HepG2 (cell line): ENCODE data around the gene EGR4. TPM values are rescaled to one million over a fixed set of nuclear protein-coding genes. Genes with fewer than 3 reads are reported as not detected.

ENCODE experiments used
- ATAC-seq: fragments of 200-7000 bp; cut with Tn5 transposase; 3 replicates; pipeline ENCODE4 v1.9.1; 2020; ENCODE audit warnings: mild to moderate bottlenecking, moderate library complexity
- BruUV-seq: library from RNA; stranded (reverse); fragments of 400-500 nt; replicated peaks from 2 replicates; lab custom pipeline; 2021; lab: Mats Ljungman, UMichigan
- CTCF ChIA-PET: fragments of 300-600 bp; formaldehyde crosslinking; extraction: SDS; loops from one replicate; lab custom pipeline; 2021; ENCODE audit warnings: low total read pairs, inconsistent platforms, low intra/inter-chr PET ratio; lab: Yijun Ruan, JAX
- POLR2A ChIA-PET: fragments of 350-600 bp; sonication (Branson Sonifier 250); formaldehyde crosslinking; loops from one replicate; lab custom pipeline; 2020; ENCODE audit warnings: antibody characterized with exemption, inconsistent platforms; lab: Yijun Ruan, JAX
- DNase-seq: peaks from one replicate; pipeline ENCODE4 v3.0.0-alpha.2; 2015; ENCODE audit warnings: low spot score
- FAIRE-seq: peaks from 3 replicates; lab custom pipeline; 2011; peaks lifted over from hg19 to GRCh38; lab: Jason Lieb, UNC
- H2AFZ ChIP-seq: one replicate; pipeline ENCODE4 v1.6.1; 2011; ENCODE audit warnings: low read length, inconsistent platforms
- H3K27ac ChIP-seq: fragments of 300-600 bp; 3 replicates; pipeline ENCODE4 v1.8.0; 2011; ENCODE audit warnings: mixed run types, mild to moderate bottlenecking, mixed read lengths, low read length, inconsistent platforms; ENCODE audit not compliant: insufficient read depth; ENCODE audit errors: extremely low read length
- H3K27me3 ChIP-seq, 2 experiments: fragments of 200-600 bp in 1 of 2; 2 replicates in 1 of 2; 3 replicates in 1 of 2; pipeline versions ENCODE4 v1.6.0 to v1.8.0; 2011; ENCODE audit warnings: low read length in 2 of 2, mild to moderate bottlenecking in 2 of 2, moderate library complexity in 2 of 2, inconsistent platforms in 1 of 2; ENCODE audit not compliant: insufficient read depth in 2 of 2, control insufficient read depth in 1 of 2
- H3K36me3 ChIP-seq, 2 experiments: fragments of 200-600 bp in 1 of 2; replicated peaks in 1 of 2; 2 replicates in 1 of 2; 3 replicates in 1 of 2; pipeline versions ENCODE4 v1.5.1 to v1.8.0; 2011; ENCODE audit warnings: low read length in 2 of 2, inconsistent platforms in 1 of 2; ENCODE audit not compliant: insufficient read depth in 2 of 2, control insufficient read depth in 1 of 2
- H3K4me1 ChIP-seq: 2 replicates; pipeline ENCODE4 v1.5.1; 2012; ENCODE audit warnings: low read length, inconsistent platforms; ENCODE audit not compliant: insufficient read depth
- H3K4me2 ChIP-seq: 2 replicates; pipeline ENCODE4 v1.6.0; 2011; ENCODE audit warnings: low read depth, low read length, inconsistent platforms
- H3K4me3 ChIP-seq, 3 experiments: fragments of 200-600 bp in 1 of 3; sonication (generic), shearing (Covaris generic) in 1 of 3; replicated peaks in 1 of 3; 2 replicates each; pipeline ENCODE4 v1.5.1; 2011 to 2016; ENCODE audit warnings: low read length in 3 of 3, inconsistent platforms in 2 of 3, low read depth in 2 of 3, mild to moderate bottlenecking in 2 of 3, control low read depth in 1 of 3, mixed read lengths in 1 of 3; ENCODE audit not compliant: insufficient read depth in 1 of 3
- H3K79me2 ChIP-seq: one replicate; pipeline ENCODE4 v1.6.1; 2011; ENCODE audit warnings: low read length, inconsistent platforms; ENCODE audit not compliant: insufficient read depth
- H3K9ac ChIP-seq: 2 replicates; pipeline ENCODE4 v1.6.0; 2011; ENCODE audit warnings: mild to moderate bottlenecking, low read depth, low read length, inconsistent platforms; ENCODE audit not compliant: insufficient read depth
- H3K9me3 ChIP-seq: 2 replicates; pipeline ENCODE4 v1.5.1; 2012; ENCODE audit warnings: mild to moderate bottlenecking, low read length
- H4K20me1 ChIP-seq: 2 replicates; pipeline ENCODE4 v1.6.0; 2011; ENCODE audit warnings: inconsistent platforms, mild to moderate bottlenecking, low read length, moderate library complexity; ENCODE audit not compliant: insufficient read depth
- EED ChIP-seq: sonication (generic); formaldehyde crosslinking; IDR thresholded peaks from 2 replicates; pipeline ENCODE4 v1.5.0; 2020; ENCODE audit warnings: mild to moderate bottlenecking, missing genetic modification reagents
- MAZ ChIP-seq, 2 experiments: sonication (generic) in 1 of 2; formaldehyde crosslinking in 1 of 2; IDR thresholded peaks; 2 replicates each; pipeline versions ENCODE4 v1.5.0 to v1.6.1; 2012 to 2020; ENCODE audit warnings: low read depth in 2 of 2, mild to moderate bottlenecking in 2 of 2, borderline replicate concordance in 1 of 2, improper control_type of control experiment in 1 of 2, low read length in 1 of 2, missing genetic modification reagents in 1 of 2, moderate library complexity in 1 of 2
- MBNL3 ChIP-seq: fragments of 250-450 bp; sonication (Bioruptor Pico); conservative IDR thresholded peaks from 2 replicates; pipeline ENCODE4 v1.8.0; 2022; ENCODE audit warnings: mild to moderate bottlenecking, inconsistent platforms
- MEF2D ChIP-seq: sonication (generic); formaldehyde crosslinking; IDR thresholded peaks from 2 replicates; pipeline ENCODE4 v1.5.1; 2020; ENCODE audit warnings: mild to moderate bottlenecking, missing genetic modification reagents
- RARG ChIP-seq: sonication (generic); formaldehyde crosslinking; IDR thresholded peaks from 2 replicates; pipeline ENCODE4 v1.4.0; 2020; ENCODE audit warnings: low read depth, mild to moderate bottlenecking, missing genetic modification reagents
- SKI ChIP-seq: fragments of 450-650 bp; IDR thresholded peaks from one replicate; pipeline ENCODE4 v1.6.1; 2018; ENCODE audit warnings: mild to moderate bottlenecking; ENCODE audit not compliant: partially characterized antibody
- ZNF292 ChIP-seq: sonication (generic); formaldehyde crosslinking; IDR thresholded peaks from 2 replicates; pipeline ENCODE4 v1.8.1; 2022; ENCODE audit warnings: mild to moderate bottlenecking, low read depth, missing genetic modification reagents, borderline replicate concordance
- ZNF446 ChIP-seq: sonication (generic); formaldehyde crosslinking; IDR thresholded peaks from 2 replicates; pipeline ENCODE4 v1.5.0; 2020; ENCODE audit warnings: mild to moderate bottlenecking, missing genetic modification reagents
- ZNF607 ChIP-seq: sonication (generic); formaldehyde crosslinking; IDR thresholded peaks from 2 replicates; pipeline ENCODE4 v1.5.1; 2020; ENCODE audit warnings: missing genetic modification reagents, mild to moderate bottlenecking, borderline replicate concordance
- ZNF678 ChIP-seq: sonication (generic); formaldehyde crosslinking; IDR thresholded peaks from 2 replicates; pipeline ENCODE4 v1.4.0; 2020; ENCODE audit warnings: mild to moderate bottlenecking, missing genetic modification reagents
- ZNF747 ChIP-seq: sonication (generic); formaldehyde crosslinking; IDR thresholded peaks from 2 replicates; pipeline ENCODE4 v1.8.1; 2023; ENCODE audit warnings: missing genetic modification reagents, mild to moderate bottlenecking, borderline replicate concordance
- ZNF781 ChIP-seq: sonication (generic); formaldehyde crosslinking; IDR thresholded peaks from 2 replicates; pipeline ENCODE4 v1.5.1; 2020; ENCODE audit warnings: borderline replicate concordance, mild to moderate bottlenecking, missing genetic modification reagents; ENCODE audit errors: not compliant biosample characterization
- WGBS: methylation state at CpG from one replicate; pipeline ENCODE4 v1.1.6; 2017; ENCODE audit warnings: low lambda C conversion rate; 5-methylcytosine and 5-hydroxymethylcytosine counted together
- in situ Hi-C: cut with HindIII; loops from 2 replicates; pipeline ENCODE4 v1.10.0; 2017; ENCODE audit warnings: low pct_unique_long_range_greater_than_20kb; ENCODE audit not compliant: extremely low pct_ligation_motif_present
- intact Hi-C: fragments of 100-400 bp; cut with micrococcal nuclease; formaldehyde crosslinking; loops from one replicate; pipeline ENCODE4 v1.10.0; 2022; ENCODE audit not compliant: unreplicated experiment
- polyA plus RNA-seq, 8 experiments: library from polyadenylated mRNA; depleted of rRNA in 3 of 8; stranded (reverse) in 7 of 8; unstranded in 1 of 8; fragments of >200 nt; fragmentation: Illumina TruSeq in 4 of 8; extraction: Trizol in 4 of 8; gene quantifications; 2 replicates each; pipeline versions ENCODE4 v1.2.1 to v1.2.3, GENCODE V29; 2011 to 2016; ENCODE audit warnings: low read depth in 4 of 8, missing spikeins in 1 of 8, mixed read lengths in 1 of 8; ENCODE audit not compliant: insufficient read depth in 1 of 8
- total RNA-seq, 5 experiments: library from RNA; depleted of rRNA; stranded (reverse); fragments of >200 nt; fragmentation: Illumina TruSeq; extraction: Trizol; gene quantifications; 2 replicates each; pipeline ENCODE4 v1.2.3, GENCODE V29; 2016; ENCODE audit warnings: low read depth in 1 of 5
- TF ChIP-seq, protein P1 (sequence below): sonication (generic); formaldehyde crosslinking; IDR thresholded peaks from 2 replicates; pipeline ENCODE4 v1.4.0; 2020; ENCODE audit warnings: missing genetic modification reagents, mild to moderate bottlenecking, borderline replicate concordance
- TF ChIP-seq, protein P2 (sequence below): sonication (generic); formaldehyde crosslinking; IDR thresholded peaks from 2 replicates; pipeline ENCODE4 v1.4.0; 2020; ENCODE audit warnings: missing genetic modification reagents, borderline replicate concordance
- TF ChIP-seq, protein P3 (sequence below): fragments of 450-650 bp; IDR thresholded peaks from 2 replicates; pipeline ENCODE4 v1.6.1; 2016

The EGR4 gene
- total and polyA plus RNA-seq, 2 of the 13 experiments (the other 11 are each of a cell fraction or from before 2014, with no cell fraction given), result not detected

DNA sequence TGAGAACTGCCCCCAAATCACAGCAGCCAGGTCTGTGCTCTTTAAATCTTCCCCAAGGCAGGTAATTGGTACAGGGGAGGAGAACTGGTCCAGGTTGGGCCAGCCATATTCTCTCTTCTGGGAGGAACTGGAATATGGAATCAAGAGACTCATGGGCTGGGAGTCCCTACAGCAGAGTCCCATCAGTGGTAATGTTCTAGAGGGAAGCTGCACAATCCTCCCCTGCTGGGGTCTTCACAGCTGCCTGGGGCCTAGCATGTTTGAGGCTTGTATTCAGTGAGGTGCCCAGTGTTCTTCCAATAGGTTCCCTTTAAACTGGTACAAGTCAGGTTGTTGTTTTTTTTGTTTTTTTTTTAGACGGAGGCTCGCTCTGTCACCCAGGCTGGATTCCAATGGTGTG, 21.1 kb upstream of the EGR4 start:
- in situ Hi-C loops, result no loop called here
- FAIRE-seq, result no peak
- no peak overlapping the region for H2AFZ ChIP-seq
- 60% methylated on average over 2 of the region's 2 CpGs for WGBS
- H4K20me1 ChIP-seq, result no peaks in the 10 kb centered on the region
- H3K4me1 ChIP-seq, result no peaks in the 10 kb centered on the region
- H3K4me2 ChIP-seq, result no peak overlapping the region
- H3K36me3 ChIP-seq, result no peaks in the 10 kb centered on the region
- H3K9ac ChIP-seq, result no peak overlapping the region
- H3K27ac ChIP-seq, result no peak overlapping the region
- intact Hi-C loops, result no loop called here
- no peak overlapping the region for H3K4me3 ChIP-seq
- BruUV-seq, result no TSS peak
- no peaks in the 10 kb centered on the region for H3K79me2 ChIP-seq
- no peak for DNase-seq
- POLR2A ChIA-PET, result no interaction called here
- H3K9me3 ChIP-seq, result no peaks in the 10 kb centered on the region
- peaks cover 2 to 44% of the 10 kb centered on the region in 2 experiments; a peak in 3 of 5 replicates for H3K27me3 ChIP-seq
- no peak for ATAC-seq
- CTCF ChIA-PET, result no interaction called here
- TF ChIP-seq ZNF747 (CRISPR knock-in tag) (no peak), ZNF292 (CRISPR knock-in tag) (no peak), ZNF781 (CRISPR knock-in tag) (no peak), MAZ (IDR thresholded peaks at IDR 0.05; ENCODE audit: borderline replicate concordance, low read depth, low read length) (no peak), MAZ (CRISPR knock-in tag; IDR thresholded peaks at IDR 0.05; ENCODE audit: low read depth) (no peak), MEF2D (CRISPR knock-in tag) (no peak), ZNF678 (CRISPR knock-in tag) (no peak), MBNL3 (CRISPR knock-in tag) (no peak), ZNF446 (no peak), SKI (no peak), RARG (no peak), ZNF607 (CRISPR knock-in tag) (no peak), EED (no peak)
- TF ChIP-seq, protein P1, sequence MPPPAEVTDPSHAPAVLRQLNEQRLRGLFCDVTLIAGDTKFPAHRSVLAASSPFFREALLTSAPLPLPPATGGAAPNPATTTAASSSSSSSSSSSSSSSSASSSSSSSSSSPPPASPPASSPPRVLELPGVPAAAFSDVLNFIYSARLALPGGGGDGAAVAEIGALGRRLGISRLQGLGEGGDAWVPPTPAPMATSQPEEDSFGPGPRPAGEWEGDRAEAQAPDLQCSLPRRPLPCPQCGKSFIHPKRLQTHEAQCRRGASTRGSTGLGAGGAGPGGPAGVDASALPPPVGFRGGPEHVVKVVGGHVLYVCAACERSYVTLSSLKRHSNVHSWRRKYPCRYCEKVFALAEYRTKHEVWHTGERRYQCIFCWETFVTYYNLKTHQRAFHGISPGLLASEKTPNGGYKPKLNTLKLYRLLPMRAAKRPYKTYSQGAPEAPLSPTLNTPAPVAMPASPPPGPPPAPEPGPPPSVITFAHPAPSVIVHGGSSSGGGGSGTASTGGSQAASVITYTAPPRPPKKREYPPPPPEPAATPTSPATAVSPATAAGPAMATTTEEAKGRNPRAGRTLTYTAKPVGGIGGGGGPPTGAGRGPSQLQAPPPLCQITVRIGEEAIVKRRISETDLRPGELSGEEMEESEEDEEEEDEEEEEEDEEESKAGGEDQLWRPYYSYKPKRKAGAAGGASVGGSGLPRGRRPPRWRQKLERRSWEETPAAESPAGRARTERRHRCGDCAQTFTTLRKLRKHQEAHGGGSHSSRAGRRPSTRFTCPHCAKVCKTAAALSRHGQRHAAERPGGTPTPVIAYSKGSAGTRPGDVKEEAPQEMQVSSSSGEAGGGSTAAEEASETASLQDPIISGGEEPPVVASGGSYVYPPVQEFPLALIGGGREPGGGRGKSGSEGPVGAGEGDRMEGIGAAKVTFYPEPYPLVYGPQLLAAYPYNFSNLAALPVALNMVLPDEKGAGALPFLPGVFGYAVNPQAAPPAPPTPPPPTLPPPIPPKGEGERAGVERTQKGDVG (CRISPR knock-in tag), result no peak
- TF ChIP-seq, protein P2, sequence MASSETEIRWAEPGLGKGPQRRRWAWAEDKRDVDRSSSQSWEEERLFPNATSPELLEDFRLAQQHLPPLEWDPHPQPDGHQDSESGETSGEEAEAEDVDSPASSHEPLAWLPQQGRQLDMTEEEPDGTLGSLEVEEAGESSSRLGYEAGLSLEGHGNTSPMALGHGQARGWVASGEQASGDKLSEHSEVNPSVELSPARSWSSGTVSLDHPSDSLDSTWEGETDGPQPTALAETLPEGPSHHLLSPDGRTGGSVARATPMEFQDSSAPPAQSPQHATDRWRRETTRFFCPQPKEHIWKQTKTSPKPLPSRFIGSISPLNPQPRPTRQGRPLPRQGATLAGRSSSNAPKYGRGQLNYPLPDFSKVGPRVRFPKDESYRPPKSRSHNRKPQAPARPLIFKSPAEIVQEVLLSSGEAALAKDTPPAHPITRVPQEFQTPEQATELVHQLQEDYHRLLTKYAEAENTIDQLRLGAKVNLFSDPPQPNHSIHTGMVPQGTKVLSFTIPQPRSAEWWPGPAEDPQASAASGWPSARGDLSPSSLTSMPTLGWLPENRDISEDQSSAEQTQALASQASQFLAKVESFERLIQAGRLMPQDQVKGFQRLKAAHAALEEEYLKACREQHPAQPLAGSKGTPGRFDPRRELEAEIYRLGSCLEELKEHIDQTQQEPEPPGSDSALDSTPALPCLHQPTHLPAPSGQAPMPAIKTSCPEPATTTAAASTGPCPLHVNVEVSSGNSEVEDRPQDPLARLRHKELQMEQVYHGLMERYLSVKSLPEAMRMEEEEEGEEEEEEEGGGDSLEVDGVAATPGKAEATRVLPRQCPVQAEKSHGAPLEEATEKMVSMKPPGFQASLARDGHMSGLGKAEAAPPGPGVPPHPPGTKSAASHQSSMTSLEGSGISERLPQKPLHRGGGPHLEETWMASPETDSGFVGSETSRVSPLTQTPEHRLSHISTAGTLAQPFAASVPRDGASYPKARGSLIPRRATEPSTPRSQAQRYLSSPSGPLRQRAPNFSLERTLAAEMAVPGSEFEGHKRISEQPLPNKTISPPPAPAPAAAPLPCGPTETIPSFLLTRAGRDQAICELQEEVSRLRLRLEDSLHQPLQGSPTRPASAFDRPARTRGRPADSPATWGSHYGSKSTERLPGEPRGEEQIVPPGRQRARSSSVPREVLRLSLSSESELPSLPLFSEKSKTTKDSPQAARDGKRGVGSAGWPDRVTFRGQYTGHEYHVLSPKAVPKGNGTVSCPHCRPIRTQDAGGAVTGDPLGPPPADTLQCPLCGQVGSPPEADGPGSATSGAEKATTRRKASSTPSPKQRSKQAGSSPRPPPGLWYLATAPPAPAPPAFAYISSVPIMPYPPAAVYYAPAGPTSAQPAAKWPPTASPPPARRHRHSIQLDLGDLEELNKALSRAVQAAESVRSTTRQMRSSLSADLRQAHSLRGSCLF (CRISPR knock-in tag), result no peak
- TF ChIP-seq, protein P3, sequence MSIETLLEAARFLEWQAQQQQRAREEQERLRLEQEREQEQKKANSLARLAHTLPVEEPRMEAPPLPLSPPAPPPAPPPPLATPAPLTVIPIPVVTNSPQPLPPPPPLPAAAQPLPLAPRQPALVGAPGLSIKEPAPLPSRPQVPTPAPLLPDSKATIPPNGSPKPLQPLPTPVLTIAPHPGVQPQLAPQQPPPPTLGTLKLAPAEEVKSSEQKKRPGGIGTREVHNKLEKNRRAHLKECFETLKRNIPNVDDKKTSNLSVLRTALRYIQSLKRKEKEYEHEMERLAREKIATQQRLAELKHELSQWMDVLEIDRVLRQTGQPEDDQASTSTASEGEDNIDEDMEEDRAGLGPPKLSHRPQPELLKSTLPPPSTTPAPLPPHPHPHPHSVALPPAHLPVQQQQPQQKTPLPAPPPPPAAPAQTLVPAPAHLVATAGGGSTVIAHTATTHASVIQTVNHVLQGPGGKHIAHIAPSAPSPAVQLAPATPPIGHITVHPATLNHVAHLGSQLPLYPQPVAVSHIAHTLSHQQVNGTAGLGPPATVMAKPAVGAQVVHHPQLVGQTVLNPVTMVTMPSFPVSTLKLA, result no peak
